K562 (cell line): ENCODE results near the gene KLHL25. TPM values are rescaled to one million over a fixed set of nuclear protein-coding genes. Genes with fewer than 3 reads are reported as not detected.

ENCODE experiments used
- ATAC-seq: fragments of 200-7000 bp; cut with Tn5 transposase; 3 replicates; pipeline ENCODE4 v1.9.1; 2020; ENCODE audit warnings: moderate library complexity
- BruUV-seq: library from RNA; stranded (reverse); fragments of 400-500 nt; replicated peaks from 2 replicates; lab custom pipeline; 2021; lab: Mats Ljungman, UMichigan
- CTCF ChIA-PET: fragments of 300-600 bp; formaldehyde crosslinking; extraction: SDS; loops from one replicate; lab custom pipeline; 2021; ENCODE audit warnings: low intra/inter-chr PET ratio; lab: Yijun Ruan, JAX
- POLR2A ChIA-PET: fragments of 300-600, 350-650 bp; sonication (Branson Sonifier 250); formaldehyde crosslinking; extraction: SDS; loops from one replicate; lab custom pipeline; 2021; ENCODE audit warnings: antibody characterized with exemption, inconsistent platforms; lab: Yijun Ruan, JAX
- DNase-seq, 4 experiments: peaks; one replicate each; pipeline versions ENCODE4 v3.0.0 to v3.0.0-alpha.2; 2011 to 2018; ENCODE audit warnings: low spot score in 3 of 4, mixed read lengths in 3 of 4; ENCODE audit errors: extremely low read depth in 1 of 4
- FAIRE-seq: peaks from 2 replicates; lab custom pipeline; 2011; peaks lifted over from hg19 to GRCh38; lab: Jason Lieb, UNC
- H2AFZ ChIP-seq: 2 replicates; pipeline ENCODE4 v1.6.0; 2011; ENCODE audit warnings: low read depth, low read length, control low read depth, inconsistent platforms
- H3K27ac ChIP-seq: fragments of 200-600 bp; 3 replicates; pipeline ENCODE4 v1.8.0; 2011; ENCODE audit warnings: low read depth, mild to moderate bottlenecking, control low read depth, inconsistent platforms, low read length, moderate library complexity, mixed read lengths; ENCODE audit errors: extremely low read depth
- H3K27me3 ChIP-seq, 2 experiments: fragments of 300-600 bp in 1 of 2; 2 replicates in 1 of 2; 3 replicates in 1 of 2; pipeline versions ENCODE4 v1.6.0 to v1.8.0; 2011; ENCODE audit warnings: inconsistent platforms in 2 of 2, low read length in 2 of 2, mild to moderate bottlenecking in 1 of 2, mixed read lengths in 1 of 2, moderate library complexity in 1 of 2; ENCODE audit not compliant: control insufficient read depth in 2 of 2, insufficient read depth in 2 of 2
- H3K36me3 ChIP-seq: fragments of 300-600 bp; 3 replicates; pipeline ENCODE4 v1.8.0; 2011; ENCODE audit warnings: mild to moderate bottlenecking, low read length, inconsistent platforms; ENCODE audit not compliant: control insufficient read depth, insufficient read depth
- H3K4me1 ChIP-seq, 2 experiments: fragments of 200-600 bp in 1 of 2; replicated peaks in 1 of 2; 2 replicates in 1 of 2; 3 replicates in 1 of 2; pipeline versions ENCODE4 v1.5.1 to v1.8.0; 2011; ENCODE audit warnings: inconsistent platforms in 2 of 2, low read length in 2 of 2, mild to moderate bottlenecking in 1 of 2, mixed read lengths in 1 of 2, moderate library complexity in 1 of 2; ENCODE audit not compliant: control insufficient read depth in 2 of 2, insufficient read depth in 2 of 2
- H3K4me2 ChIP-seq: 2 replicates; pipeline ENCODE4 v1.6.1; 2011; ENCODE audit warnings: low read length, control low read depth, inconsistent platforms, mixed read lengths; ENCODE audit not compliant: insufficient read depth
- H3K4me3 ChIP-seq: fragments of 200-600 bp; sonication (generic), shearing (Covaris generic); 2 replicates; pipeline ENCODE4 v1.5.1; 2016; ENCODE audit warnings: control low read depth, inconsistent platforms
- H3K79me2 ChIP-seq: fragments of 200-600 bp; 3 replicates; pipeline ENCODE4 v1.8.0; 2011; ENCODE audit warnings: low read length, inconsistent platforms; ENCODE audit not compliant: control insufficient read depth, insufficient read depth
- H3K9ac ChIP-seq, 2 experiments: 2 replicates each; pipeline versions ENCODE4 v1.6.0 to v1.6.1; 2011; ENCODE audit warnings: low read depth in 2 of 2, low read length in 2 of 2, control low read depth in 1 of 2, inconsistent platforms in 1 of 2, mild to moderate bottlenecking in 1 of 2, mixed read lengths in 1 of 2; ENCODE audit not compliant: insufficient read depth in 1 of 2
- H3K9me1 ChIP-seq: one replicate; pipeline ENCODE4 v1.6.0; 2011; ENCODE audit warnings: inconsistent platforms, mild to moderate bottlenecking, low read length, moderate library complexity; ENCODE audit not compliant: control insufficient read depth, insufficient read depth
- H3K9me3 ChIP-seq: replicated peaks from 2 replicates; pipeline ENCODE4 v1.5.1; 2011; ENCODE audit warnings: low read depth, low read length, inconsistent platforms; ENCODE audit not compliant: control insufficient read depth, insufficient read depth
- H4K20me1 ChIP-seq: replicated peaks from 2 replicates; pipeline ENCODE4 v1.6.1; 2011; ENCODE audit warnings: low read length, inconsistent platforms, mixed read lengths; ENCODE audit not compliant: control insufficient read depth, insufficient read depth
- BRD9 ChIP-seq: fragments of 450-650 bp; IDR thresholded peaks from 2 replicates; pipeline ENCODE4 v1.6.1; 2018; ENCODE audit warnings: low read depth; ENCODE audit not compliant: partially characterized antibody
- CCNT2 ChIP-seq: IDR thresholded peaks from 2 replicates; pipeline ENCODE4 v1.6.1; 2011; ENCODE audit warnings: borderline replicate concordance, low read depth, mild to moderate bottlenecking, moderate library complexity, mixed read lengths, low read length; ENCODE audit not compliant: insufficient read length; ENCODE audit errors: extremely low read depth
- EZH2 ChIP-seq: IDR thresholded peaks from 2 replicates; pipeline ENCODE4 v1.6.1; 2012; ENCODE audit warnings: low read depth, mild to moderate bottlenecking, inconsistent platforms, low read length, borderline replicate concordance
- KDM4B ChIP-seq, 2 experiments: fragments of 450-650 bp in 1 of 2; sonication (generic) in 1 of 2; IDR thresholded peaks; 2 replicates each; pipeline ENCODE4 v1.6.1; 2016 to 2017; ENCODE audit warnings: borderline replicate concordance in 2 of 2, antibody characterized with exemption in 1 of 2, low read depth in 1 of 2, mild to moderate bottlenecking in 1 of 2
- NR0B1 ChIP-seq: fragments of 450-650 bp; IDR thresholded peaks from one replicate; pipeline ENCODE4 v1.6.1; 2018; ENCODE audit warnings: mild to moderate bottlenecking, moderate library complexity; ENCODE audit not compliant: partially characterized antibody
- PHF20 ChIP-seq: fragments of 450-650 bp; IDR thresholded peaks from 2 replicates; pipeline ENCODE4 v1.6.1; 2018; ENCODE audit not compliant: partially characterized antibody
- POLR2B ChIP-seq: fragments of 450-650 bp; IDR thresholded peaks from 2 replicates; pipeline ENCODE4 v1.6.1; 2018; ENCODE audit warnings: low read depth; ENCODE audit not compliant: partially characterized antibody
- RERE ChIP-seq: sonication (generic); formaldehyde crosslinking; IDR thresholded peaks from 2 replicates; pipeline ENCODE4 v1.8.0; 2023; ENCODE audit warnings: missing genetic modification reagents, mild to moderate bottlenecking, borderline replicate concordance
- TRIM24 ChIP-seq, 2 experiments: fragments of 450-650 bp; IDR thresholded peaks; 2 replicates each; pipeline ENCODE4 v1.6.1; 2016
- TRIM25 ChIP-seq: fragments of 450-650 bp; IDR thresholded peaks from 2 replicates; pipeline ENCODE4 v1.7.0; 2016; ENCODE audit warnings: borderline replicate concordance
- ZBTB7A ChIP-seq: IDR thresholded peaks from 2 replicates; pipeline ENCODE4 v1.6.1; 2011; ENCODE audit warnings: low read depth, mild to moderate bottlenecking, low read length, moderate library complexity, borderline replicate concordance; ENCODE audit not compliant: control insufficient read depth
- ZNF217 ChIP-seq: sonication (generic); formaldehyde crosslinking; IDR thresholded peaks from 2 replicates; pipeline ENCODE4 v1.8.0; 2022; ENCODE audit warnings: mild to moderate bottlenecking, missing genetic modification reagents
- ZNF23 ChIP-seq: fragments of 250-450 bp; sonication (Bioruptor Pico); IDR thresholded peaks from 2 replicates; pipeline ENCODE4 v1.4.0; 2020; ENCODE audit warnings: mild to moderate bottlenecking
- ZNF584 ChIP-seq: fragments of 200-800 bp; sonication (Bioruptor generic); IDR thresholded peaks from 2 replicates; pipeline ENCODE4 v1.6.1; 2016; ENCODE audit warnings: low read depth, mild to moderate bottlenecking, missing genetic modification characterization, missing compliant biosample characterization
- WGBS: fragments of 100-300 bp; shearing (Covaris generic); methylation state at CpG from one replicate; pipeline ENCODE4 v1.1.6; 2016; ENCODE audit warnings: low coverage, mixed read lengths; ENCODE audit not compliant: insufficient coverage; ENCODE audit errors: missing lambda C conversion rate; 5-methylcytosine and 5-hydroxymethylcytosine counted together
- in situ Hi-C: fragments of 300-500 bp; cut with MboI; formaldehyde crosslinking; loops from 4 replicates; pipeline ENCODE4 v1.15.0; 2018; ENCODE audit warnings: inconsistent platforms, mixed read lengths
- intact Hi-C: fragments of 100-400 bp; cut with micrococcal nuclease; formaldehyde crosslinking; loops from 2 replicates; pipeline ENCODE4 v1.14.2; 2022
- polyA plus RNA-seq, 8 experiments: library from polyadenylated mRNA; depleted of rRNA in 4 of 8; stranded (reverse) in 5 of 8; unstranded in 3 of 8; fragments of >200 nt; fragmentation: Nextera tagmentation in 2 of 8; fragmentation: Illumina TruSeq in 1 of 8; extraction: Ambion mirVana in 2 of 8; extraction: Trizol in 1 of 8; gene quantifications; 2 replicates each; pipeline versions ENCODE4 v1.2.1 to v1.2.3, GENCODE V29; 2011 to 2014; ENCODE audit warnings: inconsistent platforms in 1 of 8, missing spikeins in 1 of 8
- total RNA-seq, 7 experiments: library from RNA; depleted of rRNA in 6 of 7; stranded (reverse); fragments of >200 nt in 6 of 7; fragmentation: Illumina TruSeq in 2 of 7; extraction: Trizol in 2 of 7; gene quantifications; 2 replicates each; pipeline versions ENCODE4 v1.2.1 to v1.2.3, GENCODE V29; 2011 to 2021; ENCODE audit warnings: low replicate concordance in 1 of 7

KLHL25 gene
- total and polyA plus RNA-seq, 9 of the 15 experiments (the other 6 are each of a cell fraction or from before 2014, with no cell fraction given) = 0.04 to 0.14 (median 0.10) TPM; not detected in 3

GRCh38 chr15:85755471-85755870 is 39.3 kb downstream of the KLHL25 start:
- H3K4me1 ChIP-seq = no peaks in the 10 kb centered on the region
- H3K4me2 ChIP-seq = no peak overlapping the region
- FAIRE-seq (no peak), ATAC-seq (no peak), DNase-seq (no peak)
- H3K4me3 ChIP-seq = no peak overlapping the region
- no peak overlapping the region for H3K27ac ChIP-seq
- CTCF ChIA-PET = no interaction called here
- in situ Hi-C loops = no loop called here
- H2AFZ ChIP-seq = no peak overlapping the region
- H3K9me1 ChIP-seq = peaks cover 3% of the 10 kb centered on the region
- intact Hi-C loops = no loop called here
- no peaks in the 10 kb centered on the region for H3K79me2 ChIP-seq
- H3K9ac ChIP-seq = no peak overlapping the region
- H3K36me3 ChIP-seq = no peaks in the 10 kb centered on the region
- H4K20me1 ChIP-seq = no peaks in the 10 kb centered on the region; the same call in 1 of the 2 replicates
- H3K27me3 ChIP-seq = peaks cover 10 to 35% of the 10 kb centered on the region in 2 experiments; a peak in 3 of 5 replicates
- H3K9me3 ChIP-seq = no peaks in the 10 kb centered on the region
- POLR2A ChIA-PET = interaction anchor here (0.6 kb wide), 1 partner anchor 23 kb away, joined by 4 read pairs; no protein-coding TSS in a partner anchor
- BruUV-seq = no TSS peak
- WGBS = under 1% methylated on average over 11 of the region's 11 CpGs
- no peak for TF ChIP-seq EZH2
- no peak for TF ChIP-seq RERE (CRISPR knock-in tag)
- no peak for TF ChIP-seq PHF20
- TF ChIP-seq TRIM25 = no peak
- no peak for TF ChIP-seq CCNT2
- TF ChIP-seq BRD9 = no peak
- TF ChIP-seq ZNF23 (CRISPR knock-in tag) = no peak
- TF ChIP-seq TRIM24 (IDR thresholded peaks at IDR 0.05) = no peak
- TF ChIP-seq KDM4B (IDR thresholded peaks at IDR 0.05; ENCODE audit: borderline replicate concordance in 2 of 2, low read depth in 1 of 2) = no peak
- no peak for TF ChIP-seq ZBTB7A
- no peak for TF ChIP-seq ZNF584 (CRISPR knock-in tag)
- TF ChIP-seq ZNF217 = no peak
- TF ChIP-seq POLR2B = no peak
- TF ChIP-seq NR0B1 = no peak
